Endothelial cell of umbilical vein (primary cell): ENCODE measurements around the gene NKX1-2. TPM values are rescaled to one million over a fixed set of nuclear protein-coding genes. Genes with fewer than 3 reads are reported as not detected.

Experiments used
- BruUV-seq: library from RNA; stranded (reverse); fragments of 400-500 nt; replicated peaks from 2 replicates; lab custom pipeline; 2021; lab: Mats Ljungman, UMichigan
- CTCF ChIA-PET: fragments of 300-600, 350-600 bp; sonication (Branson Sonifier 250); formaldehyde crosslinking; loops from one replicate; lab custom pipeline; 2021; ENCODE audit warnings: antibody characterized with exemption, inconsistent platforms; lab: Charles Lee
- POLR2A ChIA-PET: fragments of 300-600, 350-600 bp; sonication (Branson Sonifier 250); formaldehyde crosslinking; loops from one replicate; lab custom pipeline; 2021; ENCODE audit warnings: antibody characterized with exemption, inconsistent platforms; lab: Charles Lee
- DNase-seq: peaks from one replicate; pipeline ENCODE4 v3.0.0-alpha.2; 2011; ENCODE audit warnings: low read depth, low spot score
- FAIRE-seq: peaks from 2 replicates; lab custom pipeline; 2011; peaks lifted over from hg19 to GRCh38; lab: Jason Lieb, UNC
- H2AFZ ChIP-seq: 2 replicates; pipeline ENCODE4 v1.6.0; 2012; ENCODE audit warnings: low read depth, low read length, control low read depth, inconsistent platforms
- H3K27ac ChIP-seq: 2 replicates; pipeline ENCODE4 v1.5.1; 2011; ENCODE audit warnings: low read depth, mild to moderate bottlenecking, control low read depth, low read length, moderate library complexity; ENCODE audit not compliant: insufficient read depth
- H3K27me3 ChIP-seq, 2 experiments: 2 replicates each; pipeline versions ENCODE4 v1.6.0 to v1.6.1; 2011; ENCODE audit warnings: low read length in 2 of 2, mixed read lengths in 1 of 2; ENCODE audit not compliant: control insufficient read depth in 2 of 2, insufficient read depth in 2 of 2
- H3K36me3 ChIP-seq, 2 experiments: 2 replicates in 1 of 2; 3 replicates in 1 of 2; pipeline ENCODE4 v1.5.1; 2011; ENCODE audit warnings: low read length in 2 of 2, mild to moderate bottlenecking in 1 of 2, moderate library complexity in 1 of 2; ENCODE audit not compliant: control insufficient read depth in 2 of 2, insufficient read depth in 2 of 2; ENCODE audit errors: extremely low read depth in 1 of 2
- H3K4me1 ChIP-seq: 3 replicates; pipeline ENCODE4 v1.5.1; 2011; ENCODE audit warnings: mild to moderate bottlenecking, low read length; ENCODE audit not compliant: control insufficient read depth, insufficient read depth; ENCODE audit errors: extremely low read depth
- H3K4me2 ChIP-seq: 2 replicates; pipeline ENCODE4 v1.6.1; 2011; ENCODE audit warnings: low read length, control low read depth, mixed read lengths; ENCODE audit not compliant: insufficient read depth
- H3K4me3 ChIP-seq, 3 experiments: fragments of 200-600 bp in 1 of 3; sonication (generic), shearing (Covaris generic) in 1 of 3; replicated peaks in 1 of 3; 2 replicates each; pipeline ENCODE4 v1.5.1; 2011 to 2016; ENCODE audit warnings: control low read depth in 3 of 3, low read length in 3 of 3, mild to moderate bottlenecking in 2 of 3, inconsistent platforms in 1 of 3, low read depth in 1 of 3, moderate library complexity in 1 of 3; ENCODE audit not compliant: insufficient read depth in 1 of 3
- H3K79me2 ChIP-seq: 2 replicates; pipeline ENCODE4 v1.6.0; 2012; ENCODE audit warnings: low read length, inconsistent platforms; ENCODE audit not compliant: control insufficient read depth, insufficient read depth
- H3K9ac ChIP-seq: replicated peaks from 2 replicates; pipeline ENCODE3; 2011; ENCODE audit warnings: low read length, control low read depth; ENCODE audit not compliant: insufficient read depth; ENCODE audit errors: extremely low read depth
- H3K9me1 ChIP-seq: replicated peaks from 3 replicates; pipeline ENCODE4 v1.6.0; 2011; ENCODE audit warnings: mild to moderate bottlenecking, low read length; ENCODE audit not compliant: control insufficient read depth, insufficient read depth; ENCODE audit errors: extremely low read depth
- H3K9me3 ChIP-seq: replicated peaks from 2 replicates; pipeline ENCODE4 v1.5.1; 2012; ENCODE audit warnings: low read length, inconsistent platforms; ENCODE audit not compliant: control insufficient read depth, insufficient read depth
- H4K20me1 ChIP-seq: replicated peaks from 2 replicates; pipeline ENCODE3; 2011; ENCODE audit warnings: mild to moderate bottlenecking, low read length; ENCODE audit not compliant: control insufficient read depth, insufficient read depth; ENCODE audit errors: extremely low read depth
- CTCF ChIP-seq, 2 donors: IDR thresholded peaks; 1 replicate in 1 of 2; 2 replicates in 1 of 2; pipeline ENCODE4 v1.5.1; 2011; ENCODE audit warnings: low read length in 2 of 2, mild to moderate bottlenecking in 2 of 2, moderate library complexity in 2 of 2, control low read depth in 1 of 2, inconsistent platforms in 1 of 2, low read depth in 1 of 2; ENCODE audit not compliant: insufficient read depth in 1 of 2; ENCODE audit errors: extremely low read depth in 1 of 2
- EZH2 ChIP-seq: IDR thresholded peaks from 2 replicates; pipeline ENCODE4 v1.6.1; 2012; ENCODE audit warnings: borderline replicate concordance, low read depth, mild to moderate bottlenecking, moderate library complexity, low read length, inconsistent platforms; ENCODE audit not compliant: severe bottlenecking
- FOS ChIP-seq: IDR thresholded peaks from 2 replicates; pipeline ENCODE4 v1.6.1; 2011; ENCODE audit warnings: mild to moderate bottlenecking, low read length, moderate library complexity, borderline replicate concordance; ENCODE audit not compliant: insufficient read depth
- GATA2 ChIP-seq: IDR thresholded peaks from 2 replicates; pipeline ENCODE4 v1.7.0; 2011; ENCODE audit warnings: low read depth, mild to moderate bottlenecking, moderate library complexity, mixed read lengths, low read length; ENCODE audit not compliant: insufficient read length, insufficient read depth
- JUN ChIP-seq: IDR thresholded peaks from 2 replicates; pipeline ENCODE4 v1.6.1; 2011; ENCODE audit warnings: borderline replicate concordance, low read depth; ENCODE audit not compliant: insufficient read length, insufficient read depth
- MAX ChIP-seq: IDR thresholded peaks from 2 replicates; pipeline ENCODE4 v1.6.1; 2011; ENCODE audit not compliant: insufficient read depth, insufficient read length
- MYC ChIP-seq: IDR thresholded peaks from one replicate; pipeline ENCODE4 v1.6.1; 2011; ENCODE audit warnings: mild to moderate bottlenecking, low read depth, low read length
- POLR2A ChIP-seq: IDR thresholded peaks from 2 replicates; pipeline ENCODE4 v1.6.1; 2012; ENCODE audit warnings: low read depth, mild to moderate bottlenecking, control low read depth, low read length
- POLR2AphosphoS5 ChIP-seq: IDR thresholded peaks from 2 replicates; pipeline ENCODE4 v1.6.1; 2012; ENCODE audit warnings: low read depth, mild to moderate bottlenecking, control low read depth, low read length, moderate library complexity; ENCODE audit not compliant: insufficient read depth
- dilution Hi-C: fragments of 300-500 bp; cut with MboI; formaldehyde crosslinking; loops from one replicate; pipeline ENCODE4 v1.15.0; 2019; ENCODE audit warnings: low sequenced_read_pairs; ENCODE audit not compliant: extremely low pct_ligation_motif_present
- intact Hi-C: fragments of 100-400 bp; cut with micrococcal nuclease; formaldehyde crosslinking; loops from one replicate; pipeline ENCODE4 v1.10.0; 2022
- polyA plus RNA-seq, 4 experiments: library from polyadenylated mRNA; depleted of rRNA in 3 of 4; stranded (reverse) in 3 of 4; unstranded in 1 of 4; fragments of >200 nt; gene quantifications; 2 replicates each; pipeline versions ENCODE4 v1.2.1 to v1.2.3, GENCODE V29; 2011 to 2012; ENCODE audit warnings: missing spikeins in 1 of 4
- total RNA-seq: library from RNA; stranded (reverse); gene quantifications from 2 replicates; pipeline ENCODE4 v1.2.3, GENCODE V29; 2021

NKX1-2 gene
- total and polyA plus RNA-seq, 2 donors (not counting 3 experiments of a cell fraction or from before 2014, with no cell fraction given), result not detected

- Histone ChIP-seq H3K27me3 (peaks cover 15 to 19% of the 10 kb centered on the region in 2 experiments), H3K36me3 (no peaks in the 10 kb centered on the region), H3K4me3 (no peak overlapping the region), H3K9ac (no peak overlapping the region), H3K9me1 (no peaks in the 10 kb centered on the region), H3K4me1 (no peaks in the 10 kb centered on the region), H3K27ac (no peak overlapping the region), H3K4me2 (no peak overlapping the region), H3K79me2 (no peaks in the 10 kb centered on the region), H2AFZ (no peak overlapping the region), H4K20me1 (no peaks in the 10 kb centered on the region), H3K9me3 (no peaks in the 10 kb centered on the region)
- intact Hi-C loops (no loop called here), dilution Hi-C loops (no loop called here)
- no peak for TF ChIP-seq MAX
- TF ChIP-seq POLR2A, result no peak
- TF ChIP-seq POLR2AphosphoS5, result no peak
- TF ChIP-seq EZH2, result no peak
- no peak for TF ChIP-seq GATA2
- no peak for TF ChIP-seq JUN
- DNase-seq (no peak), FAIRE-seq (no peak)
- ChIA-PET POLR2A (no interaction called here), CTCF (no interaction called here)
- BruUV-seq, result no TSS peak
These were observed 9.1 kb upstream of the NKX1-2 start for GRCh38 chr10:124458889-124459288.

GRCh38 chr10:124458473-124458872 is 8.6 kb upstream of the NKX1-2 start:
- Histone ChIP-seq H3K4me2 (no peak overlapping the region), H3K27me3 (peaks cover 20 to 23% of the 10 kb centered on the region in 2 experiments), H3K9ac (no peak overlapping the region), H2AFZ (no peak overlapping the region), H3K79me2 (no peaks in the 10 kb centered on the region), H4K20me1 (no peaks in the 10 kb centered on the region), H3K27ac (no peak overlapping the region), H3K36me3 (no peaks in the 10 kb centered on the region), H3K4me3 (no peak overlapping the region), H3K4me1 (no peaks in the 10 kb centered on the region), H3K9me3 (no peaks in the 10 kb centered on the region), H3K9me1 (no peaks in the 10 kb centered on the region)
- DNase-seq (no peak), FAIRE-seq (no peak)
- dilution Hi-C loops (no loop called here), intact Hi-C loops (no loop called here)
- BruUV-seq, result no TSS peak
- no peak for TF ChIP-seq EZH2
- TF ChIP-seq MYC, result no peak
- no peak for TF ChIP-seq POLR2AphosphoS5
- no peak for TF ChIP-seq MAX
- TF ChIP-seq CTCF (IDR thresholded peaks at IDR 0.05; ENCODE audit: extremely low read depth in 1 of 2, insufficient read depth in 1 of 2, low read depth in 1 of 2, low read length in 2 of 2), result no peak
- no peak for TF ChIP-seq GATA2
- TF ChIP-seq POLR2A, result no peak
- no peak for TF ChIP-seq FOS
- no peak for TF ChIP-seq JUN
- POLR2A ChIA-PET, result no interaction called here
- CTCF ChIA-PET, result no interaction called here
